ENCODE data around the gene NHERF2.

NHERF2 gene

DNA sequence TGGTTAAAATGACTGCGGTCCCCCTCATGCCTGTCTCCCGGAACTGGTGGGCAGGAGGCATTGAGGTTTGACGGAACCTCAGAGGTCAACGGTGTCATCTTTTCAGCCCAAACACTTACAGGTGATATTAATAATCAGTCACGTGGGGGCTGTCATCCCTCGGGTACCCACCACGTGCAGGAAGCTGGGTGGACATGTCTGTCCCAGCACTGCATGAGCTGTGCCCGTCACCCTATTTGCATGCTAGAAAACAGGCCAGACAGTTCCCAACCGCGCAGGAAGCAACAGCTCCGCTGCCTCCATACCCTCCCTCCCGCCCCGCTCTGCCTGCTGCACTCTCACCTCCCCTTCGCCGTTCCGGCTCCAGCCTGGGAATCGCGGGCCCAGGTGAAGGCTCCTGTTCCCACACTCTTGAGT, 35.6 kb upstream of the NHERF2 start:
- no peak for DNase-seq (ENCODE audit: low read depth in 2 of 2)

DNA sequence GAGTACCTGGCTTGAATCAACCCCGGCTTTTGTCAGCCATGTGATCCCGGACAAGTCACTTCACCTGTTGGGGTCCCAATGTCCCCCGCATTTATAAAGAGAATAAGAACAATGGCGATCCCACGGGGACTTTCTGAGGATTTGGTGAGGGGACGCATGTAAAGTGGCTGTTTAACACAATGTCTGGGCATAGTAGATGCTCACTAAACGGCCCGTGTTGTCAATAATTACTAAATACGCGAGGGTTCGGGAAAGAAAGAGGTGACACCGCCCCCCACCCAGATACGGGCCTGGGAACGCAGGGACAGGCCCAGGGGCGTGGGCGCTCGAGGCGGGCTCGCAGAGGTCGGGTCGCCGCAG, 35.1 kb upstream of the NHERF2 start:
- DNase-seq (ENCODE audit: low read depth in 2 of 2) = no peak

- DNase-seq (ENCODE audit: low read depth in 2 of 2) = peak; percentile 94 to 98
Measured at GRCh38 chr16:1991948-1992703, 34.6 kb upstream of the NHERF2 start.

DNA sequence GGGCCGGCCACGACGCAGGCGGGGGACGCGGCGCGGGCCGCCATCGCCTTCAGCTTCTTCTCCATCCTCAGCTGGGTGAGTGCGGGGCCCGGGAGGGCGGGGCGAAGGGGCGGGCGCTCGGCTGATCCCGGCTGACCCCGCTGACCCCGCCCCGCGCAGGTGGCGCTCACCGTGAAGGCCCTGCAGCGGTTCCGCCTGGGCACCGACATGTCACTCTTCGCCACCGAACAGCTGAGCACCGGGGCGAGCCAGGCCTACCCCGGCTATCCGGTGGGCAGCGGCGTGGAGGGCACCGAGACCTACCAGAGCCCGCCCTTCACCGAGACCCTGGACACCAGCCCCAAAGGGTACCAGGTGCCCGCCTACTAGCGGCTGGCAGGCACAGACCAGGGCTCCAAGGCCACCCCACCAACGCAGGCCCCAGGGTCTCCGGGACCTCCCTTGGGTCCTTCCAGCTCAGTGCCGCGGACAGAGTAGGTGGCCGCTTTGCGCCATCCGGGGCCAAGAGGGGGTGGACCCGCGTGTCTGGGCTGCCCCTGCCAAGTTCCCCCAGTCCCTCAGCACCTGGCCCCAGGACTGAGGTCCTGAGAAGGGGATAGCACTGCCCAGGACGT, 33.9 kb upstream of the NHERF2 start:
- DNase-seq (ENCODE audit: low read depth in 2 of 2) = no peak

DNA sequence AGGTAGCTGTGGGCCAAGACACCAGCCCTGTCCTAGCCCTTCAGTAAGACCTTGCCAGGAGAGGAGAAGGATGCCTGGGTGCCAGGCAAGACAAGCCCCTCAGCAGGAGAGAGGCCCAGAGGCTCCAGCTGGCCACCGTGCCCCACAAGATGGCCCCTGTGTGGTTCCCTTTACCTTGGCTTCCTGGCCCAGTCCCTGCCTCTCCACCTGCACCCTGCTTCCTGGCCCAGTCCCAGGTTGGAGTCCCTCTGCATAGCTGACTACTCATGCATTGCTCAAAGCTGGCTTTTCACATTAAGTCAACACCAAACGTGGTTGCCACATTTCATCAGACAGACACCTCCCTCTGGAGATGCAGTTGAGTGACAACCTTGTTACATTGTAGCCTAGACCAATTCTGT, 33.0 kb upstream of the NHERF2 start:
- no peak for DNase-seq (ENCODE audit: low read depth in 2 of 2)

DNA sequence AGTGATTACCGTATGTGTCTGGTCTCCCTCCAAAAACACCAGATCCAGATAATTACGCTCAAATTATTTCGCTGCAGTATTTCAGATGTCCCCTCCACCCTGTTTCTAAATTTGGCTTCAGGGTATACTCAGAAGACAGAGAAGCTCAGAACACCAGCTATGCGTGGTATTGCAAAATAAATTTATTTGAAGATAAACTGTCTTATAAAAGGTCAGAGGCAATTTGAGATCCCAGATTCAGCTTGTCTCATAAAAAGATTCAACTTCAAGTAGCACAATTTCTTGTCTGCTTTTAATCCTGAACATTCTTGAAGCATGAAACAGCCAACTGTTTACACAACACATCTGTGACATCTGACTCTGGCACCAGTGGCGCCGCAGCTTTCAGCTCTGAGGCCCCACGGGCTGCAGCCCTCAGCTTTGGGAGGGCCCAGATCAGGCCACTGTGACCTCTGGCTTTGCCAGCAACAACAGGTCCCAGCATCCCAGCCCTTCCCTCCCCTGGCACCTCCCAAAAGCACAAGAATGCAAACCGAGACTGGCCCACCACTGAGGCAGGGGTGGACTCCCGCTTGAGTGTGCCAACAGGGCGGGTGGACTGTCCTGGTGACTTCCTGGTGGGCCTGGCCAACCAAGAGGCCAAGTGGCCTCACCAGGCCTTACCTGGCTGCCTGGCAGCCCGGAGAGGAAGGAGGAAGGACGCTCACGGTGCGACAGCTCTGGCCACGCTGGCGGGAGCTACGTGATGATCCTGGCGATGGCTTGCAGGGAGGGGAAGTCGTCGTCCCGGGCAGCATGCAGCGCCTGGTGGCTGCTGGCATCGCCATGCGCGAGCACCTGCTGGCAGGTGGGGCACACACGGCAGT, 29.0 kb upstream of the NHERF2 start:
- DNase-seq (ENCODE audit: low read depth in 2 of 2) = no peak

DNA sequence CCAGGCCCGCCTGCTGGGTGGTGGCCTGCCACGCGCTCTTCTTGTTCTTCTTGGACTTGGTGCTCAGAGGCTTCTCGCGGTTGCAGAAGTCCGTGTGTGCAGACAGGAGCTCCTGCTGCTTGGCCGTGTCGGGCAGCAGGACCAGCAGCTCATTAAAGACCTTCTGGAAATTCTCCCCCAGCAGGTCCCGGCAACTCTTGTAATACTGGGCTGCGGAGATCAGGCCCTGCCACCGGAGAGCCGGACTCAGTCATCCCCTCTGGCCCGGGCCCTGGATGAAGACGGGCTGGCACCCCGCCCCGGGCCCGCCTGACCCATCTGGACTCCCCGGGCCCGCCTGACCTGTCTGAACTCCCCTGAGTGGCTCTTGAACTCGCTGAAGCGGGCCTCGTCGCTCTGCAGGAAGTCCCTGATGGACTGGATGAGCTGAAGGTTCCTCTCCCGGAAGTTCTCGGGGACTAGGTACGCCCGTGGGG, 28.3 kb upstream of the NHERF2 start:
- no peak for DNase-seq (ENCODE audit: low read depth in 2 of 2)

GRCh38 chr16:1998852-1999801, 27.6 kb upstream of the NHERF2 start:
- DNase-seq (ENCODE audit: low read depth in 2 of 2) = no peak

GRCh38 chr16:1999866-2000514, 26.7 kb upstream of the NHERF2 start:
- DNase-seq (ENCODE audit: low read depth in 2 of 2) = no peak

- no peak for DNase-seq (ENCODE audit: low read depth in 2 of 2)
Measured at GRCh38 chr16:2001035-2001434, 25.7 kb upstream of the NHERF2 start.

GRCh38 chr16:2001456-2002355, 25.0 kb upstream of the NHERF2 start:
- DNase-seq (ENCODE audit: low read depth in 2 of 2) = no peak

- no peak for DNase-seq (ENCODE audit: low read depth in 2 of 2)
Measured at GRCh38 chr16:2002406-2003230, 24.1 kb upstream of the NHERF2 start.

DNA sequence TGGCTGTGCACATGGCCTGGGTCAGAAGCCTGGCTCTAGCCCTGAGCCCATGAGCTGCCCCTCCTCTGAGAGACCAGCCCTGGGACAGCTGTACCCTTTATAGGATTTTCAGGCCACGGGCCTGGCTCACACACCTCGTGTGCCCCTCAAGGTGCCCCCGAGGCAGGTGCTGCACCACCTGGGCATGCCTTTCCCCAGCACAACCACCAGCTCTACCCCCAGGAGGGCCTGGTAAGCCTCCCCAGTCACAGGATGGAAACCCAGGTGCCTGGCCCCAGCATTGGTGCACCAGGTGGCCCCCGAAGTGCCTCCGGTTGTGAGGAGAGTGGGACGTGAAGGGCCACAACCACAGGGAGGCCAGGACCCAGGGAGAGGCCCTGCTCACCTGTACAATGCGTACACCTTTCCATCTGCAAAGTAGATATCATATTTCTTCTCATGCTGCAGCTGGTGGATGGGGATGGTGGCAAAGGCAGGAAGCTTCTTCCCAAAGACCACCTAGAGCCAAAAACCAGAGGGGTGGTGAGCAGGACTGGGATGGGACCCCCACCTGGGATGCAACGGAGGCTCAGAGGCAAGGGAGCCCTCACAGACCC, 23.4 kb upstream of the NHERF2 start:
- DNase-seq (ENCODE audit: low read depth in 2 of 2) = no peak

DNA sequence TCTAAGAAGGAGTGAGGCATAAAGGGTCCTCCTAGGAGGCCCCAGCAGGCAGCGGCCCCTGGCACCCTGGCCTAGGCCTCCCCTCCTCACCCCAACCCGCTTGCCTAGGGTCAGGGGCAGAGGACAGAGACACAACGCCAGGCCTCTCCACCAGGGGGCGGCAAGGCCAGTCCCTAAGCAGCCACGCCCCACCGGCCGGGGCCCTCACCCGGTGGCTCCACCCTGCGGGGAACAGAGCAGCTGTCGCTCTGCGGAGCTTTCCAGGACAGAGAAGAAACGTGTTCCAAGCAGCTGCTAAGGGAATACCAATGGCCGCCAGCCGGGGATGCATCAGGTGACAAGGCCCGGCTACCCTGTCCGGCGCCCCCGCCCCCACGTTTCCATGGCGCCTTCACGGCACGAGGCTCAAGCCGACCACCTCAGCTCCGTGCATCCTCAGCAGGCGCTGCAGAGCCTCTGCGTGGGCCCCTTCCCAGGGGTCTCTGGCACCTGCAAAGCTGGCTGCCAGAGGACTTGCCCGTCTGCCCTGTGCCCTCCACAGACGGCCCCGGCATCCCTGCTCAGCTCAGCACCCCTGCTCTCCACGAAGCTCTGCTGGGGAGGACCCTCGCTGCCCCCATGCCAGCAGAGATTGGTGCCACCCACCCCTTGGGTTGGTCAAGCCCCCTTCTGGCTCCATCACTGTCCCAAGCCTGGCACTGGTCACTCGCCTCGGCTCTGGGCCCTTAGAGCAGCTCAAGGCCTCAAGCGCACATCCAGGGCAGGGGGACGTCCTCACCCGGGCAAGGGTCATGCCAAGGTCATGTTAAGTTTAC, 22.7 kb upstream of the NHERF2 start:
- DNase-seq (ENCODE audit: low read depth in 2 of 2) = peak; percentile 62 to 65

- DNase-seq (ENCODE audit: low read depth in 2 of 2) = no peak
Measured at GRCh38 chr16:2004795-2005517, 21.7 kb upstream of the NHERF2 start.

GRCh38 chr16:2005646-2006045, 21.1 kb upstream of the NHERF2 start:
- no peak for DNase-seq (ENCODE audit: low read depth in 2 of 2)

GRCh38 chr16:2006317-2006716, 20.4 kb upstream of the NHERF2 start:
- DNase-seq (ENCODE audit: low read depth in 2 of 2) = no peak

All from stimulated activated CD8-positive, alpha-beta memory T cell treated with anti-CD3 and anti-CD28 coated beads, Interleukin-7, amount 100 ng/mL, for 1 hour (primary cell).